HG03571 (cell line): ENCODE measurements around the gene ATOH8.

Experiments used
- ATAC-seq: cut with Tn5 transposase; IDR thresholded peaks from one replicate; pipeline ENCODE4 v1.9.1; 2021; ENCODE audit not compliant: unreplicated experiment

Gene ATOH8

DNA sequence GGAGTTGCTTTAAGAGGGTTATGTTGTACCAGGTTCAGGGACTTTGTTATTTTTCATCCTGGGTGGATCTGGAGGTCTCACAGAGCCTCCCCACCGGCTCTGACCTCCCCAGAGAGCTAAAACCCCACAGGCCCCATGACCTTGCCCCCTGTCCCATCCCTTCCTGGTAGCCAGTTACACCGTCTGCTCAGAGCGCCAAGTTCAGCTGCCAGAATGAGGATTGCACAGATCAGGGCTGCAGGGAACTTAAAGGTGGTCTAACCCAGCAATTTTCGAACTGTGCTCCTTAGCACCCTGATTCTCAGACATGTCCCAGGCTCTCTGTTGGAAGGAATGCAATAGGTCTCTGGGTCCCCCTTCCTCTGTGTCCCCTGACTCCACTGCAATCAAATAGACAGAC is 32.1 kb downstream of the ATOH8 start:
- no peak for ATAC-seq

DNA sequence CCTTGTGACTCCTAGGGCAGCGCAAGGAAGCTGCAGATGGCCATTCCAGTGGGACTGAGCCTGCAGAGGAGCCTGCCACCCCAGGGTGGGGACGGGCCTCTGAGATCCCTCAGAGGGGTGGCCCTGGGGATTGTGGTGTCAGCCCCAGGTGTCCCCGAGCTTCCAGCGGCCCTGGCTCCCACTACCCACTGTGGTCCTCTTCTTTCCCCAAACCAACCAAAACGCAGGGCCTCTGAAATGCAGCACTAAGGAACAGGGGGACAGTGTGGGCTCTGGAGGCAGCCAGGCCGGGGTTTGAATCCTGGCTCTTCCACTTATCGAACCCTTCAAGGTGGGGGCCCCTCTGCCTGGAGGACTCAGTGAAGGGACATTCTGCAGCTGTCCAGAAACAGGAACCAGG is 32.7 kb downstream of the ATOH8 start:
- ATAC-seq: no peak

DNA sequence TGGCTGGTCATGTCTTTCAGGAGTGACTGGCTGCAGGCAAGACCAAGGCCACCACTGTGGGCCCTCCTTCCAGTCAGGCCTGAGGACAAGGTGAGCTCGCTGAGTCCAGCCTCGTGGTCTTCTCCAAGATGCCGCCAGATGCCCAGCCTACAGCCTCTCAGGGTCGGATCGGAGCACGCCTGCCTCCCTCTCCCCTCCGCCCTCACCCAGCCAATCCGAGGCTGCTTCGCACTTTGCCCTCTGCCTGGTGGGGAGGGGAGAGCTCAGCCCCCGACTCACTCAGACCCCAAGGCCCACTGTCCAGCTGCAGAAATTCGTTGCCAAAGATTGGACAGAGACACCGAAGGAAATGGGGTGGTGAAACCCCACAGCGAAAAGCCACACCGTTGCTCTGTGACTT is 33.1 kb downstream of the ATOH8 start:
- ATAC-seq: no peak

DNA sequence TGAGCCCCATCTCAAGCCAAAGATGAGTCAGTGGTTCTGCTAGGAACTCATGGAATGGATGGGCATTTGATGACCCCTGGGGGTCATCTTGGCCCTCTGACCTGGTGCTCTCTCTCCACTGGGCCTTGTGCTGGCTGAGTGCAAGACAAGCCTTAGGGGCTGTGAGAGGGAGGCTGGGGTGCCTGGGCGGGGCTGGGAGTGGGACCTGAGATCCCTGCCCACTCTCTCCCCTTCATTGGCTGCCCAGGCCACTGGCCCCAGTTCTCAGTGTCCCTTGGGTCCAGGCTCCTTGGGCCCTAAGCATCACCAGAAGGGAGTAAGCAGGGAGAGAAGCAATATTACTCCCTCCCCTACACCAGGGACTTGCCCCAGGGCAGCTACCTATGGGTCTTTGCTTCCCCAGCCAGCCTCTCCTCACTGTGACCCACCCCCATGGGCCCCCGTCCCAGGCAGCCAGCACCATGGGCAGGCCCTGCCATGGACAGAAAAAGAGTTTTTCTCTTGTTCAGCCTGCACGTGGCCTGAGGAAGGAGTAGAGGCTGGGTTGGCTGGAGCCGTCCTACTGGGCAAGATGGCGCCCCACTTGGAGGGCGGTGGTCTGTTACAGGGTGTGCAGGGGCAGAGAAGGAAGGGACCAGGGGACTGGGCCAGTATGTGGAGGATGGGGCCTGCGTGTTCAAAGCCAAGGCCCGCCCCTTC is 33.6 kb downstream of the ATOH8 start:
- no peak for ATAC-seq

DNA sequence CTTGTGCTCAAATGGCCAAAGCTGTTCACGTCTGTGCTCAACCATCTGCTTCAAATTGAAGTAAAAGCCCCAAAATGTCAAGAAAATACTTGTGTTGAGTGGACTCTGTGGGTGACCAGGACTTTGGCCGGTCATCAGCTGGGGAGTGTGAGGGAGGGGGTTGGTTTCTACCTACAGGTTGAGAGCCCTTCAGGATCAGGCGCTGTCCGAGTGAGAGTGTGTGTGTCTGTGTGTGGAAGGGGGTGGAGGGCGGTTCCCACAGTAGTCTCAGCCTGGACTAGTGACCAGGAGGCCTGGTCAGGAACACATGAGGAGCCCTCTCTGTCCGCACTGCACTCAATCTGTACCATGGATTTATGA is 34.2 kb downstream of the ATOH8 start:
- no peak for ATAC-seq

DNA sequence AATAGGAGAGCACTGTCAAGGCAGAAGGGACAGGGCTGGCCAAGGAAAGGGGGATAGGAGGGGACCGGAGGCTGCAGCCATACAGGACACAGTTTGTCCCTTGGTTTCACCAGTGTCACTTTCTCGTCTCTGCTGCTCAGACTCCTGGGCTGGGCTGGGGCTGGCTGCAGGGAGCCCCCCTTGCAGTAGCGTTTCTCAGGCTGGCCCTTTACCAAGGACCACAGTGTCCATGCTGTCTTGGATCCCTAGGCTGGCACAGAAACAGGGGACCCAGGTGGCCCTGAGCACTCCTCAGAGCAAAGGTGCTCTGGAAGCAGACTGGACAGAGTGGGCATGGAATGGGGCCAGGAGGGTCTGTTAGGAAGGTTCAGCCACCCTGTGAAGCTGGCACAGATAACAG is 34.8 kb downstream of the ATOH8 start:
- ATAC-seq: no peak

DNA sequence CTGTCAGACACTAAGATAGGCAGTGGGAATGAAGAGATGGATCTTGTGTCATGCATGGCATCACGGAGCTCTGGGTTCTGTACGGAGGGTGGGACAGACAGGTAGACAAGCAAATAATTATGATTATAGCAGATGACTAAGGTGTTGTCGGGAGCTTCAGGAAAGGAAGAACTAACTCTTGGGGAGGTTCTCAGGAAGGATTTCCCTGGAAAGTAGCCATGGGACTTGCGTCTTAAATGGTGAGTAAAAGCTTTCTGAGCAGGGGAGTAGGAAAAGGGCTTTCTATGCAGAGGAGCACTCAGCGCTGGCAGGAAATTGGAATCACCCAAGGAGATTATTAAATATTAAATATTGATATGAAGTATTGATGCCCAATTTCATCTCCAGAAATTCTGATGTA is 35.5 kb downstream of the ATOH8 start:
- no peak for ATAC-seq

DNA sequence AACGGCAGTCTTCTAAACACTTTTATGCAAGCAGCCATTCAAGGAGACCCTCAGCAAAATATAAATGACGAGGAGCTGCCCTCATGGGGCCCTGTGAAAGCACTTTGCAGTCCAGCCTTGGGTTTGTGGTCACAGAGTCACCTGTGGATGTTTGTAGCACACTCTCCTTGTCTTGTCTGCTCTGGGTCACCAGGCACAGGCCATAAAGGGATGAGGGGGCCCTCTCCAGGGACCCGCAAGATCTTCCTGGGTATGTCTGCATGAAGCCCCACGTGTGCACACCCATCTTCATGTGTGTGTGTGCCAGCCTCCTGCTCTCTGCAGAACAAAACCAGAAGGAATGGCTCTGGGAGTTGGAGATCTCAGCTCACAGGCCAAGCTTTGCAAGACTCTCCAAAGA is 36.2 kb downstream of the ATOH8 start:
- ATAC-seq: no peak

DNA sequence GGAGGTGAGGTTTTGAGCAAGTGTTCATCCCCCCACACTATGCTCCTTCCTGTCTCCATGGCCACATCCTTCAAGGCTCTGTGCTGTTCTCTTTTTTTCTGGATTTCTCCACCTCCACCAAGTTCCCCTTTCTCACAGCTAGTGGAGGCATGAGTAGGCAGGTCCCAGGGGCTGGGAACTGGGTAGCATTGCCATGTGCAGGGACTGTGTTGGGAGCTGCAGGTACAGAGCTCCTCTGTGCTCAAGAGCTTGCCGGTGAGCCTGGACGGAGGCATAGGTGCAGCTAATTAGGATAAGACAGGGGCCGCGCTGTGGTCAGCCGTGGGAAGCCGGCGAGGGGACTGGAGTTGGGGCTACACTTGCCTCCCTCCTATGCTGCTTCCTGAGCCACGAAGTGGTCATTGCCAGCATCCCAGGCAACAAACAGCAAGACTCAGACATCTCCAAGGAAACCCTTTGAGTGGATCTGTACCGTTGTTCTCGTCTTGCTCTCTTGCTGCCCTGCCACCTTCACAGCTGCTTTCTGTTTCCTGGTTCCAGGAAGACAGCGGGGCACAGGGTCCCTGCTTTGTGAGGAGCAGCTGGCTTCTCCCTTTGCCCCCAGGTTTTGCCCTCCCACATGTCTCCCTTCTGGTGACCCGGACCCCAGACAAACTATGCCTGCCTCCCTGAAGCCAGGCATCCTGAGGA is 36.9 kb downstream of the ATOH8 start:
- no peak for ATAC-seq

DNA sequence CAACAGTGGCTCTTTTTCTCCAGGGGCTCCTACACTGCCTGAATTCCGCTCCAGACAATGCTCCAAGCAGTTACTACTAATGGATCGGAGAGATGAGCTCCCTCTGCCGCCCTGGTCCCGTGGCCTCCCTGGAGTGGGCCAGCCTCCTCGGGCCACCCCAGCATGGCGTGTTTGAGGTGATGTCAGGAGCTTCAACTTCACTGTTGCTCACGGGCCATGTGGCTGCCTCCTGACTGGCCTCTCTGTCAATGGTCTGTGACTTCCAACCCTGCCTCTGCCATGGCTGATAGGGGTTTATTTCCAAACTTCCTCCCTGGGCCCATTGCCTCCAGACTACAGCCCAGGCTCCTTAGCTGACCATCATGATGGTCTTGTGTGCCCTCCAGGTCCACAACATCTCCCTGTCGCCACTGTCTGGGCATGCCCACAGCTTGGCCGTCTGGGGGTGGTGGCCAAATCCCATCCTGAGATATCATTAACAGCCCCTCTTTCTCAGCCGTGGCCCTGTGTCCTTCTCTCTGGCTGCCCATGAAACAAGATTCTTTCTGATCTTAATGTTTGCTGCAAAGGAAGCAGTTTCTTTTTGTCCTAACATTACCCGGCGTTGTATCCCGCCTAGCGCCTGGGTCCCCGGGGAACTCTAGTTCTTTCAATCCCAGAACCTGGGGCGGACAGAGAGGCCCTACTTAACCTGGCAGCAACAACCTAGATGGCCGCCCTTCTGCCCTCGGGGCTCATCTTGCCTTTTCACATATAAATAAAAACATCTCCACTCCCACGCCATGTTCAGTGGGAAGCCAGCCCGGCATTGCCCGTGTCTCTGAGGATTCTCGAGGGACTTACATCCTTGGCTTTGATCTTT is 38.1 kb downstream of the ATOH8 start:
- ATAC-seq: no peak

DNA sequence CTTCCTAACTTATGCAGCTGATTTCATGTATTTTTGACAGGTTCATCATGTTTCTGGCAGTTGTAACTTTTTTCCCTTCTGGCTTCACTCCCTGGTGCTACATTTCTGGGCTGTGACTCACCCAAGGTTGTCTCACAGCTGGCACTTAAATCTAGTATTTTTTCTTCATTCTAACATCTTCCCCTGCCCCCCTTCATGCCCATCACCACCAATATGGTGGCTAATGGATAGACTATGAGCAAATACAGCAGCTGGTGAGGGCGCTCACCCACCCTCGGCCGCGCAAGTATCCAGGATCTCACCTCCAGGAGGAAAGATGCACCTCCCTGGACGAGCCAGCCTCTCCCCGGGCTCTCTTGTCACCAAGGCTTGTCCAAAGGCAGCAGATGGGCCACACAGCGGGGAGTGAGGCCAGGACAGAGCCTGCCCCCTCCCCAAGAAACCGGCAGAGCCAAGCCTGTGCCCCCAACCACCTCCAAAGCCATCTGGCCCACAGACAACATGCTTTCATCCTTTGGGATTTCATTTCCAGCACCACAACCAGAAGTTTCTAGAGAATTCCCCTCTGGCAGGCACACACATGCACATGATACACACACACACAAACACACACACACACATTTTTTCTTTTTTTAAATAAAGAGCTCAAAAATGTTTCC is 39.1 kb downstream of the ATOH8 start:
- ATAC-seq: no peak

DNA sequence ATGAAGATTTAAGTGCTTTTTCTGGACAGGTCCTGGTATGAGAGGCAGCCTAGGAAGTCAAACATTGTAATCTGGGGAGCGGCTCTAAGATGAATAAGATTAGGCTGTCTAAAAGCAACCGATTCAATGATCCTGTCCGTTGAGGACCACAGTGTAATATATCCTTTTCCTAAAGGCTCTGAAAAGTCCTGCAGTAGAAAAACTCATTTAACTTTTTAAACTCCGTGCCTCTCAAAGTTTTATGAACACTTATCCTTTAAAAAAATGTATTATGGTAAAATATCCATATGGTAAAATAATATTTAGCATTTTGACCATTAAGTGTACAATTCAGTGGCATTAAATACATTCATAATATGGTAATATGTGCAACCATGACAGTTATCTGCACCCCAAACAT is 39.8 kb downstream of the ATOH8 start:
- ATAC-seq: no peak

DNA sequence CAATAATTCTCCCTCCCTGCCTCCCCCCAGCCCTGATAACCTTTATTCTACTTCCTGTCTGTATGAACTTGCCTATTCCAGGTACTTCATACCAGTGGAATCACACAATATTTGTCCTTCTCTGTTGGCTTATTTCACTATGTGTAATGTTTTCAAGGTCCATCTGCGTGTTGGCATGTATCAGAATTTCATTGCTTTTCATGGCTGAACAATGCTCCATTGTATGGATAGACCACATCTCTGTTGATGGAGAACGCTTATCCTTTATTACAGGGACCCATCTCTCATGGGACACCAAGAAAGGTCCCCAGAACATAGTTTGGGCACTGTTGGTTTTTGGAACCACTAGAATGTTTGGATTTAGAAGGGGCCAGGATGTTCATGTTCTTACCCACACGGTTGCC is 40.2 kb downstream of the ATOH8 start:
- no peak for ATAC-seq

DNA sequence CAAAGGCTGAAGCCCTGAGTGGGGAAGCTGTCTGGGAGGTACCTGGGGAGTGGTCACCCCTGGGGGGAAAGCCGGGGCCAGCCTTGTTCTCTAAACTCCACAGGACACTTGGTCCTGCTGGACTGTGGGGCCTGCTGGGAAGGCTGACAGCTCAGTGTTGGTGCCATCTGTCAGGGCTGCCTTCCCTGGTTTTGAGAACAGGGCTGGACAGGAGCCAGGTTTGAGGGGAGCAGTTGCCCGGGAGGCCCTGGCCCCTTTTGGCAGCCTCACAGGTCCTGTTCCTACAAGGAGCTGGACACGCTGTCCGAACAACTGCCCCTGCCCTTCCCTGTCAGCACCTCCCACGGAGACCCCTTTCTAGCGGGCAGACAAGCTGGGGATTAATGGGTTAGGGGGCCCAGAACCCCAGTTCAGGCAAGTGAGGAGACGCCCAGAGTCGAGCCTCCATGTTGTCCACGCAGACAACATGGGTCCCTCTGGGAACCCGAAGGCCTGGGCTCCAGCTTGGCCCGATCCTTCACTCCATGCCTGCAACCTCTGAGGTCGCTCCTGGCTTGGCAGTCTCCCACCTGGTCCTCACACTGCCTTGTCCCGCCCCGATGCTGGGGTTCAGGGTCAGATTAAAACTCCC is 40.8 kb downstream of the ATOH8 start:
- no peak for ATAC-seq

DNA sequence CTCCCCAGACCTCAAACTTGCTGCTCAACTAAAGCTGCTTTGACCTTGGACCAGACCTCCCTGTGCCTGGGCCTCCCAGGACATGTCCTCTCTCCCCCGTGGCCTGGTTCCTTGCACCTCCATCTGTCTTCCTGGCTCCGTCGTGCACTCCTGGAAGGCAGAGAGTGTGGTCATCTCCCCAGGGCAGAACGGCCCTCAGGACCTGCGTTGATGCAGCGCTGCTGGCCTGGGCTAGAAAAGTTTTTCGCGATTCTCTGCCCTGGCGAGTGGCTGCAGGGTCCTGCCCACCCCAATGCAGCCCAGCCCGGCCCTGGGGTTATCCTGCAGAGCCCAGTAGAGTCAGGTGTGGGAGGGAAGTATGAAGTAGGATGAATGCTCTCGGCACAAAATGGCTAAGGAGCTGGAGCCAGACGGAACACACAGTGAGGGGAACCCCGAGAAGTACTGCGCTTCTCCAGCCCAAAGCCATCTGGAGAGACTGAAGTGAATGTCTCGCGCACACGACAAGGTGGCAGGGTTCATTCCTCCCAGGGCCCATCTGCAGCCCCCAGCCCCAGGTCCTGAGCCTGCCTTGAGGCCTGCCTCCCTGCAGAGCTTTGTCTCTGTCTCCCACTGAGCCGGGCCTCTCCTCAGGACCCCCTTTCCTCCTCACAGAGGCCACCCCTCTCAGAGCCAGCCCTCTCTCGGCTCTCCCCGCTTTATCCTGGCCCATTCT is 41.7 kb downstream of the ATOH8 start:
- ATAC-seq: no peak

DNA sequence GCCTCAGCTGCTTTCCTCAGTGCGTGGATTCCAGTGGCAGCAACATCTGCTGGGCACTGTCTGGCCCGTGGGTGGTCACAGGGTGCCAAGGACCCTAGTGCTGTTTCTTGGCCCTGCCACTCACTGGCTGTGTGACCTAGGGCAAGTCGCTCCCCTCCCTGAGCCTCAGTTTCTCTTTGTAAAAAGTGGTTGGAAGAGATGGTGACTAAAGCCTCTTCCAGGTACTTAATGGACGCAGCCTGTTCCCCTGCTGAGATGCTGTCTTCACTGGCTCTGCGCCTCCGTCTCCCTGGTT is 42.2 kb downstream of the ATOH8 start:
- ATAC-seq: no peak

DNA sequence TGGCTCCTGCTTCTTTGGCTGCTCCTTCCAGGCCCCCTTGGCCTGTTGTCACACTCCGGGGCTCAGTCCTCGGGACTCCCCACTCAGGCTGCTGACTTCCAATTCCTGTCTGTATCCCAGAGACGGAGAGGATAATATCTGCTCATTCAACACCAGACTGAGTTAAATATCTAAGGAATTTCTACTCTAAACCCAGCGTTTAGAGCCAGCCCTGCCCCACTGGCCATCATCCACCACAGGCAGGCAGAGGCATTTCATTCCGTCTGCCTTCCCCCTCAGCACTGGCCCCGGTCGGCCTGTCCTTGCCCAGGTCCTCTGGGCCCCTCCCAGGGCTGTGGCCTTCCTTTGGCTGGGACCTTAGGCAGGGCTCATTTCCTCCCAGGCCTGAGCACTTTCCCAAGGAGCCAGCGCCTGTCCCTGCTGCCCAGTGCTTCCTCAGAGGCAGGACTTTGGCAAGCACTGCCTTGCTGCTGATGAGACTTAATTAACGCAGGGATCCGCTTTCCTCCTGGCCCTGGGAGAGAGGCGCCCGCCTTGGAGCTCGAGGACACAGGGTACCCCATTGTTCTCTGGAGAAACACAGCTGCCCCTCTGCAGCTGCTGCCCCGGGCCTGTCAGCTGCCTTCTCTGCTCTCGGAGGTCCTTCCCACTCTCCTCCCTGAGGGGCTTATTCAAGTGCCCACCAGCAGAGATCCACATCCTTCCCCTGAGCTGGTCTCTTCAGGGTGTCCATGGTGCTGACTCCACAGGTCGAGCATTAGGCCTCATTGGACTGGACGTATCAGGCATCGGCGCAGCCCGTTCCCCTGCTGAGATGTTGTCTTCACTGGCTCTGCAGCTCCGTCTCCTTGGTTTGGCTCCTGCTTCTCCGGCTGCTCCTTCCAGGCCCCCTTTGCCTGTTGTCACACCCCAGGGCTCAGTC is 42.8 kb downstream of the ATOH8 start:
- no peak for ATAC-seq

DNA sequence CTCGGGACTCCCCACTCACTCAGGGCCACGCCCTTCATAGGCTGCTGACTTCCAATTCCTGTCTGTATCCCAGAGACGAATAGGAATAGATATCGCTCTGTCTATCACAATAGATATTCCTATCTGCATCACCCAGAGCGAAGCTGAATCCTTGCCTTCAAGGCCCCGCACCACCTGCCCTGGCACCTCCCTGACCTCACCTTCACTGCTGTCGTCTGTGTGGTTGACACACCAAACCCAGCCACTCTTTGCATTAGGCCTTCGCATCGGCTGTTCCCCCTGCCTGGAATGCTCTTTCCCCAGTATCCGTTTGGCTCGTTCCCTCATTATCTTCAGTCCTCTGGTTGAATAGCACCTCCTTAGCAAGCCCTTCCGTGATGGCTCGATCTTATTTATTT is 43.5 kb downstream of the ATOH8 start:
- no peak for ATAC-seq

DNA sequence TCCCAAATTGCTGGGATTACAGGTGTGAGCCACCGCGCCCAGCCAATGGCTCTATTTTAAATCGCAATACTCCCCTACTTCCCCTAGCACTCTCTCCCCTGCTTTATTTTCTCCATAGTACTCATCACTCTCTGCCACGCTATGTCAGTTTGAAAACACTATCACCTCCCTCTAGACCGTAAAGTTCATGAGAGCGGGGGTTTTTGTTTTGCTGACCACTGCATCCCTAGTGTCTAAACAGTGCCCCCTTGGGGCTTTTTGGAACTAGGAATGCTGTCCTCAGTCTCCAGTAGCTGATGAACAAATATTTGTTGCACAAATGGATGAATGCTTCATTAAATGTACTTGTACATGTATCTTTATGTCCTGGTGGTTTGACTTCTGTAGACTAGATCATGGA is 44.1 kb downstream of the ATOH8 start:
- no peak for ATAC-seq
